ENCODE results near the gene GON7. TPM values are rescaled to one million over a fixed set of nuclear protein-coding genes. Genes with fewer than 3 reads are reported as not detected.

Gene GON7
- total RNA-seq, result 10 to 100 TPM in 2 of 4 donors, 1 to 10 TPM in 2; 8.3 to 17.9 (median 11.1) TPM

GRCh38 chr14:93206793-93207467 lies at the start of gene GON7, which contains the start of gene UBR7:
GON7 (minus strand) TSS chr14:93207065; CDS start chr14:93207037, 28 bp downstream.
UBR7 (plus strand) TSS chr14:93207256; CDS start chr14:93207292, 36 bp downstream.
- no peaks in the 10 kb centered on the region for H3K27me3 ChIP-seq
- no peaks in the 10 kb centered on the region for H3K9me3 ChIP-seq
- H3K36me3 ChIP-seq, result peaks cover 0 to 21% of the 10 kb centered on the region in 2 donors
- intact Hi-C loops (cut with DNase I; ENCODE audit: low total_unique reads) (loop anchor here (1.0 to 5.0 kb wide), 4 partner anchors 23 to 460 kb away; partner anchors contain the start of genes BTBD7, ITPK1, LGMN and MOAP1), in situ Hi-C loops (cut with MboI; ENCODE audit: low sequenced_read_pairs in 4 of 4) (loop anchor here in 1 of 4 donors (25.0 kb wide), 1 partner anchor 405 kb away; no protein-coding TSS in a partner anchor)
- DNase-seq (peak; percentile 94 to 95), ATAC-seq (peak; percentile 98 to 100)
- peak within 1 kb of the TSS; percentile 85 to 96 (median 88) for H3K27ac ChIP-seq
- peaks cover 21 to 24% of the 10 kb centered on the region in 2 donors for H3K4me1 ChIP-seq
- TF ChIP-seq POLR2A (IDR thresholded peaks at IDR 0.05) (peak; percentile 71 to 81), CTCF (IDR thresholded peaks at IDR 0.05 in 4 of 5, conservative IDR thresholded peaks at IDR 0.05 in 1 of 5) (peak in 3 of 5 experiments; percentile 19 to 54 (median 48))
- H3K4me3 ChIP-seq, result peak within 1 kb of the TSS; percentile 82 to 89 (median 87)

- ATAC-seq, result no peak
- no peaks in the 10 kb centered on the region for H3K9me3 ChIP-seq
- peaks cover 0 to 77% of the 10 kb centered on the region in 2 donors for H3K36me3 ChIP-seq
- no peak overlapping the region for H3K27ac ChIP-seq
- no peak for DNase-seq
- in situ Hi-C loops (cut with MboI; ENCODE audit: low sequenced_read_pairs in 4 of 4) (no loop called here), intact Hi-C loops (cut with DNase I; ENCODE audit: low total_unique reads) (no loop called here)
- H3K4me1 ChIP-seq, result no peaks in the 10 kb centered on the region
- H3K27me3 ChIP-seq, result no peaks in the 10 kb centered on the region
- H3K4me3 ChIP-seq, result no peak overlapping the region
- TF ChIP-seq CTCF (IDR thresholded peaks at IDR 0.05 in 4 of 5, conservative IDR thresholded peaks at IDR 0.05 in 1 of 5), result no peak
- TF ChIP-seq POLR2A (IDR thresholded peaks at IDR 0.05), result no peak
Measured at GRCh38 chr14:93249128-93249831, 42.4 kb upstream of the GON7 start.

- Histone ChIP-seq H3K36me3 (peaks cover 0 to 84% of the 10 kb centered on the region in 2 donors), H3K27me3 (no peaks in the 10 kb centered on the region), H3K4me3 (no peak overlapping the region), H3K4me1 (no peaks in the 10 kb centered on the region), H3K9me3 (no peaks in the 10 kb centered on the region), H3K27ac (peak overlapping the region in 1 of 4 donors; percentile 5)
- intact Hi-C loops (cut with DNase I; ENCODE audit: low total_unique reads) (no loop called here), in situ Hi-C loops (cut with MboI; ENCODE audit: low sequenced_read_pairs in 4 of 4) (no loop called here)
- ATAC-seq (no peak), DNase-seq (no peak)
- TF ChIP-seq POLR2A (IDR thresholded peaks at IDR 0.05) (no peak), CTCF (IDR thresholded peaks at IDR 0.05 in 4 of 5, conservative IDR thresholded peaks at IDR 0.05 in 1 of 5) (no peak)
Measured at GRCh38 chr14:93246534-93246933, 39.7 kb upstream of the GON7 start.

- Histone ChIP-seq H3K4me3 (no peak overlapping the region), H3K9me3 (no peaks in the 10 kb centered on the region), H3K27me3 (no peaks in the 10 kb centered on the region), H3K36me3 (peaks cover 0 to 78% of the 10 kb centered on the region in 2 donors), H3K27ac (peak overlapping the region in 1 of 4 donors; percentile 5), H3K4me1 (no peaks in the 10 kb centered on the region)
- TF ChIP-seq CTCF (IDR thresholded peaks at IDR 0.05 in 4 of 5, conservative IDR thresholded peaks at IDR 0.05 in 1 of 5), result no peak
- TF ChIP-seq POLR2A (IDR thresholded peaks at IDR 0.05), result no peak
- DNase-seq (no peak), ATAC-seq (no peak)
- intact Hi-C loops (cut with DNase I; ENCODE audit: low total_unique reads) (no loop called here), in situ Hi-C loops (cut with MboI; ENCODE audit: low sequenced_read_pairs in 4 of 4) (no loop called here)
Measured at GRCh38 chr14:93245764-93246420, 39.0 kb upstream of the GON7 start.
